ENCODE measurements around the gene NAP1L1.
A peak's percentile ranks its signal among the peaks of the same experiment; 100 is the strongest.

NAP1L1 gene

DNA sequence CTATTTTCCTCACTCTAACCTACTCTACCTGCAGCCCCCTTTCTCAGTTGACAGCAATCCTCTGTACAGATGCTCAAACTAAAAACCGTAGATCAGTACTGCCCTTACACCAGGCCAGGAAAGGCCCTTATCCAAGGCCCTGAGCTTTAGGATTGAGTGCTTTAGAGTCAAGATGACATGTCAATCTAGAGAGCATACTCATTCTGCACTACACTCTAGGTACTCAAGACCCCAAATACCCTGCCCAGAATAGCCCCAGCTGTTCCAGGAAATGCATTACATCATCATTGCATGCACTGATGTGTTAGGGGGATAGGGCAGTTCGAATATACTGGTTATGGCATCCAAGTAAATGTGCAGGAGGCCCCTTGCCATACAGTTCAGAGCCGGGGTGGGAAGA is 49.4 kb downstream of the NAP1L1 start:
- TF ChIP-seq, protein P1, sequence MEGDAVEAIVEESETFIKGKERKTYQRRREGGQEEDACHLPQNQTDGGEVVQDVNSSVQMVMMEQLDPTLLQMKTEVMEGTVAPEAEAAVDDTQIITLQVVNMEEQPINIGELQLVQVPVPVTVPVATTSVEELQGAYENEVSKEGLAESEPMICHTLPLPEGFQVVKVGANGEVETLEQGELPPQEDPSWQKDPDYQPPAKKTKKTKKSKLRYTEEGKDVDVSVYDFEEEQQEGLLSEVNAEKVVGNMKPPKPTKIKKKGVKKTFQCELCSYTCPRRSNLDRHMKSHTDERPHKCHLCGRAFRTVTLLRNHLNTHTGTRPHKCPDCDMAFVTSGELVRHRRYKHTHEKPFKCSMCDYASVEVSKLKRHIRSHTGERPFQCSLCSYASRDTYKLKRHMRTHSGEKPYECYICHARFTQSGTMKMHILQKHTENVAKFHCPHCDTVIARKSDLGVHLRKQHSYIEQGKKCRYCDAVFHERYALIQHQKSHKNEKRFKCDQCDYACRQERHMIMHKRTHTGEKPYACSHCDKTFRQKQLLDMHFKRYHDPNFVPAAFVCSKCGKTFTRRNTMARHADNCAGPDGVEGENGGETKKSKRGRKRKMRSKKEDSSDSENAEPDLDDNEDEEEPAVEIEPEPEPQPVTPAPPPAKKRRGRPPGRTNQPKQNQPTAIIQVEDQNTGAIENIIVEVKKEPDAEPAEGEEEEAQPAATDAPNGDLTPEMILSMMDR (IDR thresholded peaks at IDR 0.05; ENCODE audit: low read depth, low read length) = no peak
- no peak for DNase-seq
- Histone ChIP-seq H3K36me3 (peaks cover 12% of the 10 kb centered on the region), H3K4me3 (ENCODE audit: low read depth, low read length) (no peak overlapping the region), H3K9me3 (ENCODE audit: severe bottlenecking) (no peaks in the 10 kb centered on the region), H3K27me3 (ENCODE audit: insufficient read depth, low read depth, severe bottlenecking) (no peaks in the 10 kb centered on the region), H3K27ac (no peak overlapping the region)

DNA sequence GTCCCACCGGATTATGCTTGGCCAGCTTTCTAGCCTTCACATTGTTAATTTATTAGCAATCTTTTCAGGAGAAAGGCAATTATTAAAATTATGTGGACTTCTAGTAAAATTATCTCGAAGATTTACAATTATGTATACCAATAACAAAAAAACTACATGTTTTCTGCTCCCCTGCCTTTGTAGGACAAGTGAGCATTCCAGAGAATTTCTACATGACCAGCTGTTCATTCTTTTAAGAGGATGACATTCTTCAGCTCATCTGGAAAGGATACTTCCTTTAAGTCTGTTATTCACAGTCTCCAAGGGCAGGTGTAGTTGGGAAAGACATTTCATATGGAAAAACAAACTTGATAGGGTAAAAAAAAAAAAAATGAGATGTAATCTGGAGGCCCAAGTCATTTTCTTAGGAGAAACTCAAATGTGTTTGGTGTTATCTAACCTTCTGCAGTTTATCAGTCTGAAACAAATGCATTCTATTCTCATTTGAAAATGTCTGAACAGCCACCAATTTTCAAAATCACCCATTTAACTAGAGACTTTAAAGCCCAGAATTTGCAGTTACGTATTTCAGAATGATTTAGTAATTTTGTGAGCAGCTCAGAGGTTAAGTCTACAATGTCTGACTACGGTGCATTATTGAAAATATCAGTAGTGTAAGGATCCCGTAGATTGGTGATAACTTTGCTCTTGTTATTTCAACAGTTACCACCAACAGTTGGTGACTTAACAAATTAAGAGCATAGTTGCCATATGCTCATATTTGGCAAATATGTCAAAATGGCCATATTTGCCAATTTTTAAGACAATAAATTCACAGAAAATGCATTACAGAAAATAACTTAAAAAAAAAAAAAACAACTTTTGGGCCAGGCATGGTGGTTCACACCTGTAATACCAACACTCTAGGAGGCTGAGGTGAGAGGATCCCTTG is 51.1 kb downstream of the NAP1L1 start:
- Histone ChIP-seq H3K27ac (no peak overlapping the region), H3K36me3 (peaks cover 29% of the 10 kb centered on the region), H3K9me3 (ENCODE audit: severe bottlenecking) (no peaks in the 10 kb centered on the region), H3K27me3 (ENCODE audit: insufficient read depth, low read depth, severe bottlenecking) (no peaks in the 10 kb centered on the region), H3K4me3 (ENCODE audit: low read depth, low read length) (no peak overlapping the region)
- no peak for DNase-seq
- TF ChIP-seq, protein P1 (IDR thresholded peaks at IDR 0.05; ENCODE audit: low read depth, low read length) = no peak

DNA sequence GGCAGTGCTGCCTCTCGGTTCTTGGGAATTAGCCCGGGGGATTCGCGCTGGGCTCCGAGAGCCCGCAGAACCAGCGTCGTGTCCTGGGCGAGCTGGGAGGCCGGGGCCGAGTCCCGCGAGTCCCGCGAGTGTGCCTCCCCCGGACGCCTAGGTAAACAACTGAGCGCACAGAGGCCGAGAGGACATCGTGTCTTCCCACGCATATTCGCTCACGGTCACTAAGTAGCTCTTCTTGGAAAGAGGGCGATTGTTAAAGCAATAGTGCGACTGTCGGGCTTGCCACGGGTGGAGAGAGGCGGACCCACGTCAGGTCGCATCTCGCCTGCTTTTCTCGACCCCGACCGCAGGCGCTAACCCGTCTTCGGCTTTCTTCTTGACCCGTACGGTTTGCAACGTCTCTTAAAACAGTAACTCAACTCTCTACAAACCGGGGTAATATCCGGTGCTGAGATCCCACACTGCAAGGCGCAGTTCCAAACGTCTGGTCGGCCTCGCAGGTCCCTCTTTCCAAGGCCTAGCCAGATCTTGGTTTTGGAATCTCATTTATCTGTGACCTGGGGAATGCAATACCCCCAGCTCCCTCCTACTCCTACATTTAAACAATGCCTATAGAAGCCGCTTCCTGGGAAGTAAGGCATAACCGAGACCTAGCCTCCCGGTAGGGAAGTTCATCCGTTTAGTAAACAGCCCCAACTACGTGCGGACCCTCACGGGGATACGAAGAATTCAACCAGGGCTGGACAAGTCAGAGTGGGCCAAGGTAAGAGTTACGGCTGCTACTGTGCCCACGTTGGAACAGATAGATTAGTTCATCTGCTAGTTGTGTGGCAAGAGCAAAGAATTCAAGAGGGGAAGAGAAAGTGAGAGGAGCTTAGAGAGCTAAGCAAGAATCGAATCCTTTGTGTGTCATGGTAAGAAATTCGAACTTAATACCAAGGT is 52.2 kb downstream of the NAP1L1 start:
- H3K27me3 ChIP-seq (ENCODE audit: insufficient read depth, low read depth, severe bottlenecking) = no peaks in the 10 kb centered on the region

DNA sequence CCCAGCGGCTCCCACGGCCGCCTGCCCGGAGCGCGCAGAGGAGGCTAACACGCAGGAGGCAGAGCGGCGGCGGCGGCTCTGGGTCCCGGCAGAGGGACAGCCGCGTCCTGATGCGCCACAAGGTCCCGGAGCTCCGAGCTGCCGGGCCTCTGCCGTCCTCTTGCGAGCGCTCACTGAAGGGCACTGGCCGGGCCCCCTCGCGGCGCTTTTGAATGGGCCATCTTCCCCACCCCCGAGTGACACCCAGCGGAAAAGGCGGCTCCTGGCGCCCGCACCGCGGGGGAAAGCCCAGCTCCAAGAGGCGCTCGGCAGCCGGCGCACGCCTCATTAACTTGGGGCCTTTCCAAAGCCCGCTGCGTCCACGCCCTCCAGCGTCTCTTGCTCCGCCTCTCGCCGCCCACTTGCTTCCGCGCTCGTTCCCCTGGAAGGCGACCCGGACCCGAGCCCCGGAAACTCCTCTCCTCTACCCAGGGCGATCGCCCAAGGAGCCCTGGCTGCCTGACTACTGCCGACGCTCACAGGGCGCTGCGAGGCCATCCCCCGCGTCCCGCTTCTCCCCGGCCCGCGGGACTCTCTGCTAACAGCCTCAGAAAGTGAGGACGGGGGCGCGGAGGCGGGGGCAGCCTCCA is 53.0 kb downstream of the NAP1L1 start, which contains the start of gene PHLDA1:
TSS of gene PHLDA1 (minus strand) at position 363 of the 629 bp plus-strand sequence.
- TF ChIP-seq, protein P1 (IDR thresholded peaks at IDR 0.05; ENCODE audit: low read depth, low read length) = peak; percentile 75
- H3K4me3 ChIP-seq (ENCODE audit: low read depth, low read length) = peak within 1 kb of the TSS; percentile 93
- H3K27ac ChIP-seq = peak within 1 kb of the TSS; percentile 89
- no peaks in the 10 kb centered on the region for H3K27me3 ChIP-seq (ENCODE audit: insufficient read depth, low read depth, severe bottlenecking)
- peaks cover 45% of the 10 kb centered on the region for H3K36me3 ChIP-seq
- DNase-seq = peak; percentile 97
- H3K9me3 ChIP-seq (ENCODE audit: severe bottlenecking) = no peaks in the 10 kb centered on the region

More for the DNA sequence above, 52.2 kb downstream of the NAP1L1 start:
- Histone ChIP-seq H3K27ac (peak overlapping the region; percentile 89), H3K4me3 (ENCODE audit: low read depth, low read length) (peak overlapping the region; percentile 93), H3K36me3 (peaks cover 40% of the 10 kb centered on the region), H3K9me3 (ENCODE audit: severe bottlenecking) (no peaks in the 10 kb centered on the region)
- no peak for DNase-seq
- TF ChIP-seq, protein P1 (IDR thresholded peaks at IDR 0.05; ENCODE audit: low read depth, low read length) = no peak

DNA sequence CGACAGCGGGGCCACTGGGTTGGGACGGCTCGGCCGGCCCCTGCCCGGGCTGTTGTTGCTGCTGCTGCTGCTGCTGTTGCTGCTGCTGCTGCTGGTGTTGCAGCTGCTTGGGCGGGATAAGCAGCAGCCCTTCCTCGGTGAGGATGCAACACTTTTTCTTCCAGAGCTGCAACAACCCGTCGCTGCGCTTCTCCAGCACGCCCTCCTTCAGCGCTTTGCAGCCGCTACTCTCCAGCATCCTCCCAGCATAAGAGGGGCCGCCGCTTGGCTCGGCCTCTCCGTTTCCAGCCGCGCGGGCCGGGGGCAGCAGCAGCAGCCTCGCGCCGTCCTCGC is 53.4 kb downstream of the NAP1L1 start:
- H3K36me3 ChIP-seq = peaks cover 45% of the 10 kb centered on the region
- DNase-seq = no peak
- TF ChIP-seq, protein P1 (IDR thresholded peaks at IDR 0.05; ENCODE audit: low read depth, low read length) = no peak
- H3K27ac ChIP-seq = peak overlapping the region; percentile 89
- peak overlapping the region; percentile 93 for H3K4me3 ChIP-seq (ENCODE audit: low read depth, low read length)
- no peaks in the 10 kb centered on the region for H3K9me3 ChIP-seq (ENCODE audit: severe bottlenecking)
- H3K27me3 ChIP-seq (ENCODE audit: insufficient read depth, low read depth, severe bottlenecking) = no peaks in the 10 kb centered on the region
